ENCODE results near the gene UHRF2.

Gene UHRF2

DNA sequence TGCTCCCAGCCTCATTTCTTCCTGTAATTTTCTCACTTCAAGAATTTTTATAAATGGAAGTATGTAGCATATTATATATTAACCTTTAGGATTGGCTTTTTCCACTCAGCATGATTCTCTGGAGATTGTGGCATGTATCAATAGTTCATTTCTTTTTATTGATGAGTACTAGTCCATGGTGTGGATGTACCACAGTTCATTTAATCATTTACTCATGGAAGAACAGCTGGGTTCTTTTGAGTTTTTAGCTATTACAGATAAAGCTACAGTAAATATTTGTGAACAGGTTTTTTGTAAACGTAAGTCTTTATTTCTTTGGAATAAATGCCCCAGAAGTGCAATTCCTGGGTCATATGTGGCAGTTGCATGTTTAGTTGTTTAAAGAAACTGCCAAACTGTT lies 76.1 kb downstream of the UHRF2 start:
- no peak for DNase-seq (ENCODE audit: extremely low spot score)
- TF ChIP-seq SUZ12 (IDR thresholded peaks at IDR 0.05) (no peak), FOXM1 (IDR thresholded peaks at IDR 0.05; ENCODE audit: borderline replicate concordance) (no peak), PKNOX1 (IDR thresholded peaks at IDR 0.05) (no peak), LEF1 (IDR thresholded peaks at IDR 0.05; ENCODE audit: borderline replicate concordance) (no peak), TARDBP (IDR thresholded peaks at IDR 0.05) (no peak), ELF4 (IDR thresholded peaks at IDR 0.05) (no peak), L3MBTL2 (conservative IDR thresholded peaks at IDR 0.05) (no peak), HDGF (IDR thresholded peaks at IDR 0.05; ENCODE audit: borderline replicate concordance) (no peak), ARNT (IDR thresholded peaks at IDR 0.05) (no peak), NFRKB (IDR thresholded peaks at IDR 0.05) (no peak), FOXK2 (IDR thresholded peaks at IDR 0.05) (no peak), BHLHE40 (IDR thresholded peaks at IDR 0.05; ENCODE audit: borderline replicate concordance) (no peak), FOXA1 (IDR thresholded peaks at IDR 0.05) (no peak), ZNF384 (IDR thresholded peaks at IDR 0.05) (no peak), SP1 (IDR thresholded peaks at IDR 0.05) (no peak), CTBP1 (IDR thresholded peaks at IDR 0.05; ENCODE audit: borderline replicate concordance) (no peak)
- ChIA-PET CTCF (no interaction called here), POLR2A (no interaction called here)

DNA sequence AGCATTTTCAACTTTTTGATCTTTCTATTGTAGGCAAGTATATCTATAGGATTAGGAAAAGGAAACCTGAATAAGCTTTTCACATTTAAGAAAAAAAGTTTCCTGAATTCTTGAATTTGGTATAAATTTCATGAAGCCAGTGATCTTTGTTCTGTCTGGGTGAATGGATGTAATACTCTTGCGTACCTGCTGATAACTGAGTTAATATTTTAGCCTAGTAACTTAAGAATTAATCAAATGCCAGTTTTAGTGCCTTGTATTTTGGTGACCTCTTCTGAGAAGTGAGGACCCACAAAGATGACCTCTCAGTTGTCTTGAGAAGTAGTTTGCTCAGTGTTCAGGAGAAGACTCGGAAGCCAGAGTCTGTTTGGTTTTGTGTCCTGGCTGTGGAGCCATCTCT lies 77.9 kb downstream of the UHRF2 start:
- ChIA-PET POLR2A (no interaction called here), CTCF (no interaction called here)
- no peak for DNase-seq (ENCODE audit: extremely low spot score)
- TF ChIP-seq HDGF (IDR thresholded peaks at IDR 0.05; ENCODE audit: borderline replicate concordance) (no peak), CTBP1 (IDR thresholded peaks at IDR 0.05; ENCODE audit: borderline replicate concordance) (no peak), SP1 (IDR thresholded peaks at IDR 0.05) (no peak), BHLHE40 (IDR thresholded peaks at IDR 0.05; ENCODE audit: borderline replicate concordance) (no peak), ARNT (IDR thresholded peaks at IDR 0.05) (no peak), PKNOX1 (IDR thresholded peaks at IDR 0.05) (no peak), ELF4 (IDR thresholded peaks at IDR 0.05) (no peak), TARDBP (IDR thresholded peaks at IDR 0.05) (no peak)

DNA sequence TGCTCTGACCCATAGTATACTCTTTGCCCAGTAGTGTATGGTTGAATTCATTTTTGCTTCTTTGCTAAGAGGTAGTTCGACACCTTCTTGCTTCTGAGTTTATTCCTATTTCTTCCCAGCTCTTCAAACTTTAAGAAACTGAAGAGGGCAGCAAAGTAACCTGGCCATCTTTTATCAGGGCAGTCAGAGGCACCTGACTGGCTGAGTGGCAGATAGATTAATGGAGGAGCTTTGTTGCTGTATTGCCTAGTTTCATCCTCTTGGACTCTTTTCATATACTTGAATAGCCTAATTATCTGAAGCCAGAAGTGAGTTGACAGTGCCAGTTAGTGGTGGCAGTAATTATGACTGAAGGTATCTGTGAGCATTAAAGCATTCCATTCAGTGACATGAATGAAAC lies 82.5 kb downstream of the UHRF2 start:
- ChIA-PET POLR2A (no interaction called here), CTCF (no interaction called here)
- no peak for TF ChIP-seq L3MBTL2 (conservative IDR thresholded peaks at IDR 0.05)
- TF ChIP-seq TARDBP (IDR thresholded peaks at IDR 0.05), result no peak
- no peak for TF ChIP-seq LEF1 (IDR thresholded peaks at IDR 0.05; ENCODE audit: borderline replicate concordance)
- no peak for TF ChIP-seq SUZ12 (IDR thresholded peaks at IDR 0.05)
- TF ChIP-seq ELF4 (IDR thresholded peaks at IDR 0.05), result no peak
- no peak for TF ChIP-seq PKNOX1 (IDR thresholded peaks at IDR 0.05)
- TF ChIP-seq ZNF384 (IDR thresholded peaks at IDR 0.05), result no peak
- TF ChIP-seq FOXK2 (IDR thresholded peaks at IDR 0.05), result no peak
- TF ChIP-seq CTBP1 (IDR thresholded peaks at IDR 0.05; ENCODE audit: borderline replicate concordance), result no peak
- DNase-seq (ENCODE audit: extremely low spot score), result no peak

DNA sequence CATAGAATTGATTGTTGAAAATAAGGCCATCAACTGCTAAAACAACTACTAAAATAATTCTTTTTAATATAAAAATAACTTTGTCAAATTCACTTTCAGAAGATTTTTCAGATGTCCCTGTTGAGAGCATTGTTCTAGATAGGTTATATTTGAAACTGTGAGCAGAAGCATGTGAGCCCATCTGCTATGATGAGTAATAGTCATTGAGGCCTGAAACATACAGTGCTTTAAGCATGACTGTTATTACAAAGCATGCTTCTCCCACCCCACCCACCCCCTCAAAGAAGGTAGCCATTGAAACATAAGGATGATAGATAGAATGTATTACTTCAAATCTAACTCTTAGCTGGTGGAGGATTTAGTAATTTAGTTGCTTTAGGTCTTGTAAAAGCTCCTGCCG lies 86.0 kb downstream of the UHRF2 start:
- DNase-seq (ENCODE audit: extremely low spot score), result no peak
- CTCF ChIA-PET, result no interaction called here
- POLR2A ChIA-PET, result no interaction called here
- TF ChIP-seq SUZ12 (IDR thresholded peaks at IDR 0.05) (no peak), BHLHE40 (IDR thresholded peaks at IDR 0.05; ENCODE audit: borderline replicate concordance) (no peak), L3MBTL2 (conservative IDR thresholded peaks at IDR 0.05) (no peak), FOXA1 (IDR thresholded peaks at IDR 0.05) (no peak), SP1 (IDR thresholded peaks at IDR 0.05) (no peak), CTBP1 (IDR thresholded peaks at IDR 0.05; ENCODE audit: borderline replicate concordance) (no peak), PKNOX1 (IDR thresholded peaks at IDR 0.05) (no peak), ARNT (IDR thresholded peaks at IDR 0.05) (no peak)

- ChIA-PET CTCF (no interaction called here), POLR2A (no interaction called here)
These were observed 88.7 kb downstream of the UHRF2 start for GRCh38 chr9:6501526-6502210.

GRCh38 chr9:6502399-6502798 lies 89.4 kb downstream of the UHRF2 start:
- DNase-seq (ENCODE audit: extremely low spot score), result no peak
- CTCF ChIA-PET, result no interaction called here
- POLR2A ChIA-PET, result no interaction called here
- TF ChIP-seq SUZ12 (IDR thresholded peaks at IDR 0.05), result no peak

More at GRCh38 chr9:6501526-6502210, 88.7 kb downstream of the UHRF2 start:
- DNase-seq (ENCODE audit: extremely low spot score), result no peak
- TF ChIP-seq NFRKB (IDR thresholded peaks at IDR 0.05), result no peak
- no peak for TF ChIP-seq ELF4 (IDR thresholded peaks at IDR 0.05)
- no peak for TF ChIP-seq L3MBTL2 (conservative IDR thresholded peaks at IDR 0.05)

DNA sequence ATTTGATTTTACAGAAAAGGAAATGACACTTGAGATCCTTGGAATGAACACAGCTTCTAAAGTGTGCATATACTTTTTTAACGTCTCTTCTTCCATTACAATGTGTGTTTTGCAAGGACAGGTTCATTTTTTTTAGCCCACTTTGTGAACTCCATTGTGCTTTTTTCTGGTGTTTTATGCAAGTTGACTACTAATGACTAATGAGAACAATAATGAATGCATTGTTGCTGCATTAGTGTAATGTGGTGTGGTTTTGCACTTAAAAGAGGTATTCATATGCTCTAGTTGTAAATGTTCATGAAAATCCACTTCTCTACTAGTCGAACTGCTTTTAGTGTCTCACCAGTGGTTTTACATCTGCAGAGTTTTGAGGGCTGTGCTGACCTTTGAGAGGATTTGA lies 93.6 kb downstream of the UHRF2 start:
- ChIA-PET CTCF (no interaction called here), POLR2A (no interaction called here)
- TF ChIP-seq ELF4 (IDR thresholded peaks at IDR 0.05), result no peak
- no peak for TF ChIP-seq L3MBTL2 (conservative IDR thresholded peaks at IDR 0.05)
- TF ChIP-seq LEF1 (IDR thresholded peaks at IDR 0.05; ENCODE audit: borderline replicate concordance), result no peak
- no peak for TF ChIP-seq SP1 (IDR thresholded peaks at IDR 0.05)
- TF ChIP-seq CTBP1 (IDR thresholded peaks at IDR 0.05; ENCODE audit: borderline replicate concordance), result no peak
- no peak for TF ChIP-seq ZNF384 (IDR thresholded peaks at IDR 0.05)
- no peak for TF ChIP-seq NFRKB (IDR thresholded peaks at IDR 0.05)
- TF ChIP-seq FOXA1 (IDR thresholded peaks at IDR 0.05), result no peak
- TF ChIP-seq FOXM1 (IDR thresholded peaks at IDR 0.05; ENCODE audit: borderline replicate concordance), result no peak
- no peak for TF ChIP-seq FOXK2 (IDR thresholded peaks at IDR 0.05)
- TF ChIP-seq HDGF (IDR thresholded peaks at IDR 0.05; ENCODE audit: borderline replicate concordance), result no peak
- TF ChIP-seq ARNT (IDR thresholded peaks at IDR 0.05), result no peak
- TF ChIP-seq PKNOX1 (IDR thresholded peaks at IDR 0.05), result no peak
- TF ChIP-seq SUZ12 (IDR thresholded peaks at IDR 0.05), result no peak
- no peak for DNase-seq (ENCODE audit: extremely low spot score)
